Measurements from ENCODE around the gene PIK3C2G. TPM values are rescaled to one million over a fixed set of nuclear protein-coding genes. Genes with fewer than 3 reads are reported as not detected.
A peak's percentile ranks its signal among the peaks of the same experiment; 100 is the strongest.

Gene PIK3C2G
- total RNA-seq, 1 donor from 2014 or later: 1.7 TPM

DNA sequence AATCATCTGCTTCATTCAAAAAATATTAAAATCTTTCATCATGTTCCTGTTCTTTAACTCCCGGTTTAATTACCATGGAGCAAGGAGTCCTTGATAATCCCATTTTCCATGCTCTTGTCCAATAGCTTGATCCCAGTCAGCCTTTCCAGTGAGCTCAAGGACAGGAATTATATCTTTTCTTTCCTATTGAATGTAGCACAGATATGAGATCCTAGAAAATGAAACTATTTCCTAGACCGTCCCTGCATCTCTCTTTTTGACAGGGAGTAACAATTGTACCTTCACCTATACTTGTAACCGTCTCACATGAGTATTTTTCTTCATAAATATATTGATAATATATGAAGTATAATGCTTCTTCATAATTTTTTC is 35.6 kb downstream of the PIK3C2G start:
- no peaks in the 10 kb centered on the region for H3K36me3 ChIP-seq
- peak overlapping the region; percentile 16 to 29 for H3K4me3 ChIP-seq
- peak overlapping the region; percentile 47 for H3K27ac ChIP-seq

DNA sequence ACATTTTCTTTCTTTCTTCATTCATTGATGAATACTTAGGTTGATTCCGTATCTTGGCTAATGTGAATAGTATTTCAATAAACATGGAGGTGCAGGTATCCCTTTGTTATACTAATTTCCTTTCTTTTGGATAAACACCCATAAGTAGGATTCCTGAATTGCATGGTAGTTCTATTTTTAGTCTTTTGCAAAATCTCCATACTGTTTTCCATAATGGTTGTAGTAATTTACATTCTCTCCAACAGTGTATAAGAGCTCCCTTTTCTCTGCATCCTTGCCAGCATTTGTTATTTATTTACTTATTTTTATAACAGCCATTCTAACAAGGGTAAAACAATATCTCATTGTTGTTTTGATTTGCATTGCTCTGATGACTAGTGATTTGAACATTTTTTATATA is 36.6 kb downstream of the PIK3C2G start:
- no peak for TF ChIP-seq POLR2AphosphoS5 (IDR thresholded peaks at IDR 0.05; ENCODE audit: insufficient read depth in 1 of 2, low read depth in 1 of 2)
- TF ChIP-seq POLR2A (IDR thresholded peaks at IDR 0.05): no peak
- TF ChIP-seq, protein P1, sequence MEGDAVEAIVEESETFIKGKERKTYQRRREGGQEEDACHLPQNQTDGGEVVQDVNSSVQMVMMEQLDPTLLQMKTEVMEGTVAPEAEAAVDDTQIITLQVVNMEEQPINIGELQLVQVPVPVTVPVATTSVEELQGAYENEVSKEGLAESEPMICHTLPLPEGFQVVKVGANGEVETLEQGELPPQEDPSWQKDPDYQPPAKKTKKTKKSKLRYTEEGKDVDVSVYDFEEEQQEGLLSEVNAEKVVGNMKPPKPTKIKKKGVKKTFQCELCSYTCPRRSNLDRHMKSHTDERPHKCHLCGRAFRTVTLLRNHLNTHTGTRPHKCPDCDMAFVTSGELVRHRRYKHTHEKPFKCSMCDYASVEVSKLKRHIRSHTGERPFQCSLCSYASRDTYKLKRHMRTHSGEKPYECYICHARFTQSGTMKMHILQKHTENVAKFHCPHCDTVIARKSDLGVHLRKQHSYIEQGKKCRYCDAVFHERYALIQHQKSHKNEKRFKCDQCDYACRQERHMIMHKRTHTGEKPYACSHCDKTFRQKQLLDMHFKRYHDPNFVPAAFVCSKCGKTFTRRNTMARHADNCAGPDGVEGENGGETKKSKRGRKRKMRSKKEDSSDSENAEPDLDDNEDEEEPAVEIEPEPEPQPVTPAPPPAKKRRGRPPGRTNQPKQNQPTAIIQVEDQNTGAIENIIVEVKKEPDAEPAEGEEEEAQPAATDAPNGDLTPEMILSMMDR (IDR thresholded peaks at IDR 0.05): no peak
- Histone ChIP-seq H3K36me3 (no peaks in the 10 kb centered on the region), H3K27ac (no peak overlapping the region), H3K9me3 (no peaks in the 10 kb centered on the region), H3K27me3 (no peaks in the 10 kb centered on the region), H3K4me1 (no peaks in the 10 kb centered on the region), H3K4me3 (no peak overlapping the region)
- no peak for DNase-seq (ENCODE audit: extremely low spot score in 2 of 2)
- intact Hi-C loops (cut with DNase I): no loop called here

More for the DNA sequence above, 35.6 kb downstream of the PIK3C2G start:
- H3K4me1 ChIP-seq: no peaks in the 10 kb centered on the region
- DNase-seq (ENCODE audit: extremely low spot score in 2 of 2): no peak
- TF ChIP-seq, protein P1 (IDR thresholded peaks at IDR 0.05): no peak
- no peak for TF ChIP-seq POLR2A (IDR thresholded peaks at IDR 0.05)
- no peak for TF ChIP-seq POLR2AphosphoS5 (IDR thresholded peaks at IDR 0.05; ENCODE audit: insufficient read depth in 1 of 2, low read depth in 1 of 2)
- no peaks in the 10 kb centered on the region for H3K9me3 ChIP-seq
- intact Hi-C loops (cut with DNase I): no loop called here
- H3K27me3 ChIP-seq: no peaks in the 10 kb centered on the region

DNA sequence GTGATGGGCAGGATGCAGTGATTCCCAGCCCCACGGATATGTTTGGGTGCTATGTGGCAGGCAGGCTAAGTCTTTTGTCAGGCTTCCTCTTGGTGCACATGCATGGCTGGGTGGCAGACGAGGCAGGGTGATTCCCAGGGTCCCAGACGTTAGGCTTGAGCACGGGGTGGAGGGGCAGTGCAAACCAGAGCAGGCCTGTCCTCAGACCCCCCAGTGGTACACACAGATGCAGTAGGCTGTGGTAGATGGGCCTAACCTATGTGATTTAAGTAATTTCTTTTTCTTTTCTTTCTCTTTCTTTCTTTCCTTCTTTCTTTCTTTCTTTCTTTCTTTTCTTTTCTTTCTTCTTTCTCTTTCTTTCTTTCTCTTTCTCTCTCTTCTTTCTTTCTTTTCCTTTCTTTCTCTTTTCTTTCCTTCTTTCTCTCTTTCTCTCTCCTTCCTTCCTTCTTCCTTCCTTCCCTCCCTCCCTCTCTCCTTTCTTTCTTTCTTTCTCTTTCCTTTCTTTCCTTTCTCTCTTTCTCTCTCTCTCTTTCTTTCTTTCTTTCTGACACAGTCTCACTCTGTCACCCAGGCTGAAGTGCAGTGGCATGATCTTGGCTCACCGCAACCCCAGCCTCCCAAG is 41.6 kb downstream of the PIK3C2G start:
- TF ChIP-seq, protein P1 (IDR thresholded peaks at IDR 0.05): no peak
- TF ChIP-seq POLR2A (IDR thresholded peaks at IDR 0.05) (no peak), POLR2AphosphoS5 (IDR thresholded peaks at IDR 0.05; ENCODE audit: insufficient read depth in 1 of 2, low read depth in 1 of 2) (no peak)
- no peaks in the 10 kb centered on the region for H3K27me3 ChIP-seq
- H3K4me1 ChIP-seq: no peaks in the 10 kb centered on the region
- H3K9me3 ChIP-seq: no peaks in the 10 kb centered on the region
- intact Hi-C loops (cut with DNase I): no loop called here
- H3K27ac ChIP-seq: no peak overlapping the region
- H3K4me3 ChIP-seq: no peak overlapping the region
- no peaks in the 10 kb centered on the region for H3K36me3 ChIP-seq
- DNase-seq (ENCODE audit: extremely low spot score in 2 of 2): no peak

DNA sequence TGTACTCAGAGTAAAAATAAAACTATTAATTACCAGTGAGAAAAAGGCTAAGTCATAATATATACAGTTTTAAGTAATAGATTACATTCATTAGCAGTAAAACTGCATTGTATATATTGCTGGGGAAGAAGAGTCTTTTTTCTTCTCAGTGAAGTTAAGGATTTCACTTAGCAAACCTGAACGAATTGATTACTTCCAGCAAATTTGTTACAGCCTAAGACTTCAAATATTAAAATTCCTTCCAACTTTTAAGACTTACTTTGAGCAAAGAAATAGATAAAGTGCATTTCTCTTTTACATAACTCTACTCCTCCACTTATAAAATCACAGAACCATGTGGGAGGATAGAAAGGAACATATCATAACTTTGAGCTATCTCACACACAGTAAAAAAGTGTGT is 43.3 kb downstream of the PIK3C2G start:
- no peaks in the 10 kb centered on the region for H3K27me3 ChIP-seq
- no peak overlapping the region for H3K4me3 ChIP-seq
- no peaks in the 10 kb centered on the region for H3K4me1 ChIP-seq
- TF ChIP-seq POLR2AphosphoS5 (IDR thresholded peaks at IDR 0.05; ENCODE audit: insufficient read depth in 1 of 2, low read depth in 1 of 2): no peak
- TF ChIP-seq, protein P1 (IDR thresholded peaks at IDR 0.05): no peak
- no peak for TF ChIP-seq POLR2A (IDR thresholded peaks at IDR 0.05)
- no peak overlapping the region for H3K27ac ChIP-seq
- DNase-seq (ENCODE audit: extremely low spot score in 2 of 2): no peak
- H3K36me3 ChIP-seq: no peaks in the 10 kb centered on the region
- intact Hi-C loops (cut with DNase I): no loop called here
- no peaks in the 10 kb centered on the region for H3K9me3 ChIP-seq

DNA sequence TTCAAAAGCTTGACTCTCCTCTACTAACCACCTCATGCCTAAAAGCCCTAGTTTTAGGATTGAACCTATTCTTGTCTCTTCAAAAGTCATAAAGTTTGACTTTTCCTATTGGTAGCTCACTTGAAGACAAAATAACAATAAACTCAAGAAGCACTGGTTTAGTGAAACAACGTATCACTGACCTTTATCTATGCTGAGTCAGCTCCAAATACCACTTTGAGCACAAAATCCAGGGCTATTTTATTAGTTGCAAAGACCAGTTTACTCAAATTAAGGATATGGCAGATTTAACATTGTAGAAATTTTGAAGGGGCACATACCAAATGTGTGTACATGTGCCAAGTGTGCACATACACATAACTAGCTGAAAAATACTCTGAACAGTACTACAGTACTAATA is 45.0 kb downstream of the PIK3C2G start:
- H3K36me3 ChIP-seq: no peaks in the 10 kb centered on the region
- H3K9me3 ChIP-seq: no peaks in the 10 kb centered on the region
- no peaks in the 10 kb centered on the region for H3K27me3 ChIP-seq
- H3K4me3 ChIP-seq: no peak overlapping the region
- H3K27ac ChIP-seq: no peak overlapping the region
- no peaks in the 10 kb centered on the region for H3K4me1 ChIP-seq
- DNase-seq (ENCODE audit: extremely low spot score in 2 of 2): no peak
- TF ChIP-seq POLR2A (IDR thresholded peaks at IDR 0.05) (no peak), POLR2AphosphoS5 (IDR thresholded peaks at IDR 0.05; ENCODE audit: insufficient read depth in 1 of 2, low read depth in 1 of 2) (no peak)
- TF ChIP-seq, protein P1 (IDR thresholded peaks at IDR 0.05): no peak
- intact Hi-C loops (cut with DNase I): no loop called here

Data from vagina (tissue), 2 donors.